HEK293 (cell line): ENCODE measurements around the gene ANKZF1.

Source experiments
- FEZF1 ChIP-seq: fragments of 450-650 bp; formaldehyde crosslinking; IDR thresholded peaks from 2 replicates; pipeline ENCODE4 v1.5.1; 2016; ENCODE audit warnings: missing biosample characterization, missing genetic modification characterization
- GLI4 ChIP-seq: fragments of 450-650 bp; formaldehyde crosslinking; IDR thresholded peaks from 2 replicates; pipeline ENCODE4 v1.5.1; 2016; ENCODE audit warnings: missing biosample characterization, missing genetic modification characterization
- HOXC10 ChIP-seq: sonication (generic); formaldehyde crosslinking; IDR thresholded peaks from 2 replicates; pipeline ENCODE4 v1.8.1; 2023; ENCODE audit warnings: mild to moderate bottlenecking, missing genetic modification reagents
- MYNN ChIP-seq: fragments of 450-650 bp; formaldehyde crosslinking; IDR thresholded peaks from 2 replicates; pipeline ENCODE4 v1.5.1; 2016; ENCODE audit warnings: missing biosample characterization, missing genetic modification characterization, borderline replicate concordance
- OVOL3 ChIP-seq: fragments of 450-650 bp; formaldehyde crosslinking; IDR thresholded peaks from 2 replicates; pipeline ENCODE4 v1.5.1; 2016; ENCODE audit warnings: missing biosample characterization, missing genetic modification characterization
- SCRT2 ChIP-seq: fragments of 450-650 bp; formaldehyde crosslinking; IDR thresholded peaks from 2 replicates; pipeline ENCODE4 v1.5.1; 2016; ENCODE audit warnings: missing biosample characterization, missing genetic modification characterization
- SETDB1 ChIP-seq: IDR thresholded peaks from one replicate; pipeline ENCODE4 v1.6.1; 2017; ENCODE audit warnings: mild to moderate bottlenecking, low read length, moderate library complexity, mixed read lengths; ENCODE audit not compliant: insufficient read length
- WT1 ChIP-seq: fragments of 450-650 bp; formaldehyde crosslinking; IDR thresholded peaks from 2 replicates; pipeline ENCODE4 v1.5.1; 2016; ENCODE audit warnings: missing biosample characterization, missing genetic modification characterization
- ZBTB1 ChIP-seq: fragments of 450-650 bp; formaldehyde crosslinking; IDR thresholded peaks from 2 replicates; pipeline ENCODE4 v1.5.1; 2016; ENCODE audit warnings: missing biosample characterization, missing genetic modification characterization
- ZBTB10 ChIP-seq: fragments of 450-650 bp; formaldehyde crosslinking; IDR thresholded peaks from 2 replicates; pipeline ENCODE4 v1.5.1; 2016; ENCODE audit warnings: missing biosample characterization, missing genetic modification characterization
- ZBTB20 ChIP-seq: fragments of 450-650 bp; formaldehyde crosslinking; IDR thresholded peaks from 2 replicates; pipeline ENCODE4 v1.5.1; 2016; ENCODE audit warnings: missing biosample characterization, missing genetic modification characterization
- ZFHX2 ChIP-seq: fragments of 450-650 bp; formaldehyde crosslinking; conservative IDR thresholded peaks from 2 replicates; pipeline ENCODE4 v1.5.1; 2016; ENCODE audit warnings: missing biosample characterization, missing genetic modification characterization
- ZNF112 ChIP-seq: fragments of 450-650 bp; formaldehyde crosslinking; IDR thresholded peaks from 2 replicates; pipeline ENCODE4 v1.5.0; 2017; ENCODE audit warnings: missing biosample characterization, missing genetic modification characterization
- ZNF121 ChIP-seq: fragments of 450-650 bp; formaldehyde crosslinking; IDR thresholded peaks from 2 replicates; pipeline ENCODE4 v1.5.1; 2016; ENCODE audit warnings: missing biosample characterization, missing genetic modification characterization
- ZNF155 ChIP-seq: fragments of 450-650 bp; formaldehyde crosslinking; IDR thresholded peaks from 2 replicates; pipeline ENCODE4 v1.5.1; 2016; ENCODE audit warnings: missing biosample characterization, missing genetic modification characterization
- ZNF239 ChIP-seq: fragments of 450-650 bp; formaldehyde crosslinking; IDR thresholded peaks from 2 replicates; pipeline ENCODE4 v1.5.1; 2016; ENCODE audit warnings: missing biosample characterization, missing genetic modification characterization
- ZNF302 ChIP-seq: fragments of 450-650 bp; formaldehyde crosslinking; IDR thresholded peaks from 2 replicates; pipeline ENCODE4 v1.5.1; 2016; ENCODE audit warnings: missing biosample characterization, missing genetic modification characterization, low read depth
- ZNF335 ChIP-seq: fragments of 450-650 bp; formaldehyde crosslinking; conservative IDR thresholded peaks from 2 replicates; pipeline ENCODE4 v1.5.1; 2016; ENCODE audit warnings: missing biosample characterization, missing genetic modification characterization
- ZNF366 ChIP-seq: fragments of 450-650 bp; formaldehyde crosslinking; conservative IDR thresholded peaks from 2 replicates; pipeline ENCODE4 v1.5.1; 2016; ENCODE audit warnings: missing biosample characterization, missing genetic modification characterization
- ZNF416 ChIP-seq: fragments of 450-650 bp; formaldehyde crosslinking; IDR thresholded peaks from 2 replicates; pipeline ENCODE4 v1.5.1; 2016; ENCODE audit warnings: missing biosample characterization, missing genetic modification characterization
- ZNF473 ChIP-seq: fragments of 450-650 bp; formaldehyde crosslinking; IDR thresholded peaks from 2 replicates; pipeline ENCODE4 v1.5.1; 2017; ENCODE audit warnings: missing biosample characterization, missing genetic modification characterization
- ZNF513 ChIP-seq: fragments of 450-650 bp; IDR thresholded peaks from 2 replicates; pipeline ENCODE4 v1.5.1; 2018; ENCODE audit warnings: missing biosample characterization, missing genetic modification characterization
- ZNF514 ChIP-seq: fragments of 450-650 bp; formaldehyde crosslinking; IDR thresholded peaks from 2 replicates; pipeline ENCODE4 v1.5.1; 2016; ENCODE audit warnings: missing biosample characterization, missing genetic modification characterization
- ZNF544 ChIP-seq: fragments of 450-650 bp; formaldehyde crosslinking; IDR thresholded peaks from 2 replicates; pipeline ENCODE4 v1.5.0; 2017; ENCODE audit warnings: missing biosample characterization, missing genetic modification characterization
- ZNF677 ChIP-seq: fragments of 450-650 bp; IDR thresholded peaks from 2 replicates; pipeline ENCODE4 v1.5.0; 2018; ENCODE audit warnings: missing biosample characterization, mild to moderate bottlenecking, missing genetic modification characterization, moderate library complexity
- ZNF707 ChIP-seq: fragments of 450-650 bp; formaldehyde crosslinking; IDR thresholded peaks from 2 replicates; pipeline ENCODE4 v1.5.1; 2016; ENCODE audit warnings: missing biosample characterization, missing genetic modification characterization
- ZNF76 ChIP-seq: fragments of 450-650 bp; formaldehyde crosslinking; IDR thresholded peaks from 2 replicates; pipeline ENCODE4; 2016; ENCODE audit warnings: low read depth, missing biosample characterization, missing genetic modification characterization, borderline replicate concordance
- ZNF777 ChIP-seq: fragments of 450-650 bp; formaldehyde crosslinking; IDR thresholded peaks from 2 replicates; pipeline ENCODE4 v1.5.1; 2017; ENCODE audit warnings: missing biosample characterization, missing genetic modification characterization, borderline replicate concordance
- TF ChIP-seq, protein P1 (sequence below): fragments of 450-650 bp; formaldehyde crosslinking; IDR thresholded peaks from 2 replicates; pipeline ENCODE4 v1.5.1; 2016; ENCODE audit warnings: missing biosample characterization, missing genetic modification characterization, borderline replicate concordance
- TF ChIP-seq, protein P2 (sequence below): fragments of 450-650 bp; formaldehyde crosslinking; IDR thresholded peaks from 2 replicates; pipeline ENCODE4 v1.5.1; 2016; ENCODE audit warnings: missing biosample characterization, missing genetic modification characterization
- TF ChIP-seq, protein P3 (sequence below): fragments of 450-650 bp; formaldehyde crosslinking; IDR thresholded peaks from 2 replicates; pipeline ENCODE4 v1.5.1; 2016; ENCODE audit warnings: missing biosample characterization, missing genetic modification characterization

ANKZF1 gene

GRCh38 chr2:219279151-219279915, 49.7 kb downstream of the ANKZF1 start, which contains the start of gene DNAJB2 (continued):
- TF ChIP-seq ZNF302 (tag by site-specific recombination) (no peak), HOXC10 (no peak), ZNF473 (tag by site-specific recombination) (no peak), ZNF416 (tag by site-specific recombination) (no peak), ZNF544 (no peak), OVOL3 (tag by site-specific recombination) (no peak), ZNF239 (tag by site-specific recombination) (no peak), FEZF1 (tag by site-specific recombination) (no peak; the same call in 1 of the 2 replicates), ZNF366 (tag by site-specific recombination) (no peak), ZNF112 (tag by site-specific recombination) (no peak), ZNF155 (no peak), ZFHX2 (peak; percentile 68), ZNF335 (no peak; the same call in 1 of the 2 replicates), GLI4 (tag by site-specific recombination) (no peak), ZNF121 (tag by site-specific recombination) (no peak), ZBTB10 (tag by site-specific recombination) (no peak; the same call in none of the 2 replicates), ZNF707 (tag by site-specific recombination) (no peak), ZNF513 (no peak), MYNN (tag by site-specific recombination) (peak; percentile 21; the same call in 1 of the 2 replicates), WT1 (peak; percentile 55; the same call in 1 of the 2 replicates), ZNF677 (tag by site-specific recombination) (no peak), ZBTB1 (no peak), SCRT2 (tag by site-specific recombination) (no peak), SETDB1 (no peak), ZNF514 (no peak), ZBTB20 (tag by site-specific recombination) (peak; percentile 83), ZNF777 (no peak), ZNF76 (tag by site-specific recombination) (peak; percentile 90)
- TF ChIP-seq, protein P1, sequence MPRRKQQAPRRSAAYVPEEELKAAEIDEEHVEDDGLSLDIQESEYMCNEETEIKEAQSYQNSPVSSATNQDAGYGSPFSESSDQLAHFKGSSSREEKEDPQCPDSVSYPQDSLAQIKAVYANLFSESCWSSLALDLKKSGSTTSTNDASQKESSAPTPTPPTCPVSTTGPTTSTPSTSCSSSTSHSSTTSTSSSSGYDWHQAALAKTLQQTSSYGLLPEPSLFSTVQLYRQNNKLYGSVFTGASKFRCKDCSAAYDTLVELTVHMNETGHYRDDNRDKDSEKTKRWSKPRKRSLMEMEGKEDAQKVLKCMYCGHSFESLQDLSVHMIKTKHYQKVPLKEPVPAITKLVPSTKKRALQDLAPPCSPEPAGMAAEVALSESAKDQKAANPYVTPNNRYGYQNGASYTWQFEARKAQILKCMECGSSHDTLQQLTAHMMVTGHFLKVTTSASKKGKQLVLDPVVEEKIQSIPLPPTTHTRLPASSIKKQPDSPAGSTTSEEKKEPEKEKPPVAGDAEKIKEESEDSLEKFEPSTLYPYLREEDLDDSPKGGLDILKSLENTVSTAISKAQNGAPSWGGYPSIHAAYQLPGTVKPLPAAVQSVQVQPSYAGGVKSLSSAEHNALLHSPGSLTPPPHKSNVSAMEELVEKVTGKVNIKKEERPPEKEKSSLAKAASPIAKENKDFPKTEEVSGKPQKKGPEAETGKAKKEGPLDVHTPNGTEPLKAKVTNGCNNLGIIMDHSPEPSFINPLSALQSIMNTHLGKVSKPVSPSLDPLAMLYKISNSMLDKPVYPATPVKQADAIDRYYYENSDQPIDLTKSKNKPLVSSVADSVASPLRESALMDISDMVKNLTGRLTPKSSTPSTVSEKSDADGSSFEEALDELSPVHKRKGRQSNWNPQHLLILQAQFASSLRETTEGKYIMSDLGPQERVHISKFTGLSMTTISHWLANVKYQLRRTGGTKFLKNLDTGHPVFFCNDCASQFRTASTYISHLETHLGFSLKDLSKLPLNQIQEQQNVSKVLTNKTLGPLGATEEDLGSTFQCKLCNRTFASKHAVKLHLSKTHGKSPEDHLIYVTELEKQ (tag by site-specific recombination) = no peak
- TF ChIP-seq, protein P2, sequence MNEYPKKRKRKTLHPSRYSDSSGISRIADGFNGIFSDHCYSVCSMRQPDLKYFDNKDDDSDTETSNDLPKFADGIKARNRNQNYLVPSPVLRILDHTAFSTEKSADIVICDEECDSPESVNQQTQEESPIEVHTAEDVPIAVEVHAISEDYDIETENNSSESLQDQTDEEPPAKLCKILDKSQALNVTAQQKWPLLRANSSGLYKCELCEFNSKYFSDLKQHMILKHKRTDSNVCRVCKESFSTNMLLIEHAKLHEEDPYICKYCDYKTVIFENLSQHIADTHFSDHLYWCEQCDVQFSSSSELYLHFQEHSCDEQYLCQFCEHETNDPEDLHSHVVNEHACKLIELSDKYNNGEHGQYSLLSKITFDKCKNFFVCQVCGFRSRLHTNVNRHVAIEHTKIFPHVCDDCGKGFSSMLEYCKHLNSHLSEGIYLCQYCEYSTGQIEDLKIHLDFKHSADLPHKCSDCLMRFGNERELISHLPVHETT (tag by site-specific recombination) = peak; percentile 74; the same call in 1 of the 2 replicates
- TF ChIP-seq, protein P3, sequence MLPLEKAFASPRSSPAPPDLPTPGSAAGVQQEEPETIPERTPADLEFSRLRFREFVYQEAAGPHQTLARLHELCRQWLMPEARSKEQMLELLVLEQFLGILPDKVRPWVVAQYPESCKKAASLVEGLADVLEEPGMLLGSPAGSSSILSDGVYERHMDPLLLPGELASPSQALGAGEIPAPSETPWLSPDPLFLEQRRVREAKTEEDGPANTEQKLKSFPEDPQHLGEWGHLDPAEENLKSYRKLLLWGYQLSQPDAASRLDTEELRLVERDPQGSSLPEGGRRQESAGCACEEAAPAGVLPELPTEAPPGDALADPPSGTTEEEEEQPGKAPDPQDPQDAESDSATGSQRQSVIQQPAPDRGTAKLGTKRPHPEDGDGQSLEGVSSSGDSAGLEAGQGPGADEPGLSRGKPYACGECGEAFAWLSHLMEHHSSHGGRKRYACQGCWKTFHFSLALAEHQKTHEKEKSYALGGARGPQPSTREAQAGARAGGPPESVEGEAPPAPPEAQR = no peak
